Trophoblast cell (in vitro differentiated cells and primary cell): ENCODE results near the gene THBS2.

Experiments
- DNase-seq, 2 donors: peaks; one replicate each; pipeline ENCODE4 v3.0.0-alpha.2; 2016
- H2AFZ ChIP-seq: 2 replicates; pipeline ENCODE4 v1.6.1; 2013; ENCODE audit warnings: low read length, moderate library complexity, mild to moderate bottlenecking; ENCODE audit not compliant: insufficient read depth, poor library complexity
- H2AK5ac ChIP-seq: 2 replicates; pipeline ENCODE4 v1.6.1; 2013; ENCODE audit warnings: mild to moderate bottlenecking, low read length
- H2BK120ac ChIP-seq: 2 replicates; pipeline ENCODE4 v1.6.1; 2013; ENCODE audit warnings: low read length, mild to moderate bottlenecking, moderate library complexity; ENCODE audit not compliant: insufficient read depth, poor library complexity
- H2BK12ac ChIP-seq: 2 replicates; pipeline ENCODE4 v1.6.1; 2013; ENCODE audit warnings: mild to moderate bottlenecking, low read length, moderate library complexity
- H2BK5ac ChIP-seq: 2 replicates; pipeline ENCODE4 v1.6.1; 2013; ENCODE audit warnings: low read length, low read depth, moderate library complexity, mild to moderate bottlenecking; ENCODE audit not compliant: poor library complexity
- H3K14ac ChIP-seq: 2 replicates; pipeline ENCODE4 v1.6.1; 2013; ENCODE audit warnings: mild to moderate bottlenecking, low read length
- H3K18ac ChIP-seq: 2 replicates; pipeline ENCODE4 v1.6.1; 2013; ENCODE audit warnings: mild to moderate bottlenecking, low read length
- H3K23ac ChIP-seq: 2 replicates; pipeline ENCODE4 v1.6.1; 2013; ENCODE audit warnings: low read length
- H3K27ac ChIP-seq: 2 replicates; pipeline ENCODE4 v1.5.1; 2013; ENCODE audit warnings: low read depth, mild to moderate bottlenecking, inconsistent platforms, low read length, moderate library complexity
- H3K27me3 ChIP-seq: 2 replicates; pipeline ENCODE4 v1.6.1; 2013; ENCODE audit warnings: inconsistent platforms, mild to moderate bottlenecking, low read length, moderate library complexity; ENCODE audit not compliant: insufficient read depth
- H3K36me3 ChIP-seq, 2 experiments: 1 replicate in 1 of 2; 2 replicates in 1 of 2; pipeline ENCODE4 v1.6.1; 2013; ENCODE audit warnings: low read length in 2 of 2, mild to moderate bottlenecking in 2 of 2, moderate library complexity in 1 of 2; ENCODE audit not compliant: insufficient read depth in 2 of 2, control insufficient read depth in 1 of 2
- H3K4ac ChIP-seq: 2 replicates; pipeline ENCODE4 v1.6.1; 2013; ENCODE audit warnings: low read depth, mild to moderate bottlenecking, low read length, moderate library complexity
- H3K4me1 ChIP-seq, 2 experiments: 1 replicate in 1 of 2; 2 replicates in 1 of 2; pipeline ENCODE4 v1.6.1; 2013; ENCODE audit warnings: low read length in 2 of 2, mild to moderate bottlenecking in 2 of 2, moderate library complexity in 1 of 2; ENCODE audit not compliant: insufficient read depth in 2 of 2, control insufficient read depth in 1 of 2
- H3K4me2 ChIP-seq: 2 replicates; pipeline ENCODE4 v1.6.1; 2013; ENCODE audit warnings: inconsistent platforms, mild to moderate bottlenecking, low read length, moderate library complexity
- H3K4me3 ChIP-seq: 2 replicates; pipeline ENCODE4 v1.5.1; 2013; ENCODE audit warnings: mild to moderate bottlenecking, low read depth, low read length, inconsistent platforms
- H3K79me1 ChIP-seq: one replicate; pipeline ENCODE4 v1.6.1; 2013; ENCODE audit warnings: low read length
- H3K79me2 ChIP-seq: 2 replicates; pipeline ENCODE4 v1.6.1; 2013; ENCODE audit warnings: low read length, mild to moderate bottlenecking; ENCODE audit not compliant: control insufficient read depth, insufficient read depth, poor library complexity
- H3K9ac ChIP-seq: 2 replicates; pipeline ENCODE4 v1.6.1; 2013; ENCODE audit warnings: mild to moderate bottlenecking, low read length
- H3K9me3 ChIP-seq: 2 replicates; pipeline ENCODE4 v1.6.1; 2013; ENCODE audit warnings: low read depth, mild to moderate bottlenecking, control low read depth, inconsistent platforms, low read length; ENCODE audit not compliant: insufficient read depth
- H4K12ac ChIP-seq: 2 replicates; pipeline ENCODE4 v1.6.1; 2013; ENCODE audit warnings: low read depth, mild to moderate bottlenecking, low read length, moderate library complexity
- H4K8ac ChIP-seq: 2 replicates; pipeline ENCODE4 v1.6.1; 2013; ENCODE audit warnings: low read depth, mild to moderate bottlenecking, low read length, moderate library complexity
- H4K91ac ChIP-seq: one replicate; pipeline ENCODE4 v1.6.1; 2013; ENCODE audit warnings: low read depth, mild to moderate bottlenecking, low read length, moderate library complexity
- WGBS: extraction: QIAGEN DNeasy Blood & Tissue Kit; methylation state at CpG from one replicate; pipeline ENCODE4 v1.1.7; 2013; ENCODE audit warnings: missing lambda C conversion rate; ENCODE audit not compliant: insufficient read length, insufficient coverage; ENCODE audit errors: extremely low coverage; 5-methylcytosine and 5-hydroxymethylcytosine counted together

THBS2 gene

DNA sequence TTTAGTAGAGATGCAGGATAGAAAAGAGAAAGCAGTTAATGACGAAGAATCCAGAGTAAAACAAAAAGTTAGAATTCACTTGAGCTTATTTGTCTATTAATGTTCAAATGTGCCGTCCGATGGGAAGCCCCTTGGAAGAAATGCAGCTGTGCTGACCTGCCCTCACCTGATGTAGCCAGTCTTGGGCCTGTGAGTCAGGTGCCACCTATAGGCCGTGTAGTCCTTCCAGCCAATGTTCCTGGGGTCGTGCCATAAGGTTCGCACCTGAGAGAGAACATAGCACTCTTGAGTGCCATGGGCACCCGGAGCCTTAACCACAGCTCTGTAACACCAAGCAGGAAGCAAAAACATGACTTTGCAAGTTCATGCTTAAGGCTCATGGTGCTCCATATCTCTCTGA lies 32.4 kb downstream of the THBS2 start:
- Histone ChIP-seq H3K79me2 (no peaks in the 10 kb centered on the region), H3K23ac (no peak overlapping the region), H4K8ac (no peak overlapping the region), H2AFZ (no peak overlapping the region), H3K79me1 (no peaks in the 10 kb centered on the region), H2BK5ac (no peak overlapping the region), H3K27me3 (no peaks in the 10 kb centered on the region), H3K14ac (no peak overlapping the region), H4K91ac (no peak overlapping the region), H3K18ac (no peak overlapping the region), H3K27ac (no peak overlapping the region), H3K9me3 (peaks cover 13% of the 10 kb centered on the region), H4K12ac (no peak overlapping the region), H3K4me1 (no peaks in the 10 kb centered on the region), H3K9ac (no peak overlapping the region), H3K4ac (no peak overlapping the region), H2BK120ac (no peak overlapping the region), H3K36me3 (no peaks in the 10 kb centered on the region), H3K4me2 (no peak overlapping the region), H2AK5ac (no peak overlapping the region), H2BK12ac (no peak overlapping the region), H3K4me3 (no peak overlapping the region)
- DNase-seq, result no peak
- no CpG with 5 or more reads among the region's 7 CpGs for WGBS

DNA sequence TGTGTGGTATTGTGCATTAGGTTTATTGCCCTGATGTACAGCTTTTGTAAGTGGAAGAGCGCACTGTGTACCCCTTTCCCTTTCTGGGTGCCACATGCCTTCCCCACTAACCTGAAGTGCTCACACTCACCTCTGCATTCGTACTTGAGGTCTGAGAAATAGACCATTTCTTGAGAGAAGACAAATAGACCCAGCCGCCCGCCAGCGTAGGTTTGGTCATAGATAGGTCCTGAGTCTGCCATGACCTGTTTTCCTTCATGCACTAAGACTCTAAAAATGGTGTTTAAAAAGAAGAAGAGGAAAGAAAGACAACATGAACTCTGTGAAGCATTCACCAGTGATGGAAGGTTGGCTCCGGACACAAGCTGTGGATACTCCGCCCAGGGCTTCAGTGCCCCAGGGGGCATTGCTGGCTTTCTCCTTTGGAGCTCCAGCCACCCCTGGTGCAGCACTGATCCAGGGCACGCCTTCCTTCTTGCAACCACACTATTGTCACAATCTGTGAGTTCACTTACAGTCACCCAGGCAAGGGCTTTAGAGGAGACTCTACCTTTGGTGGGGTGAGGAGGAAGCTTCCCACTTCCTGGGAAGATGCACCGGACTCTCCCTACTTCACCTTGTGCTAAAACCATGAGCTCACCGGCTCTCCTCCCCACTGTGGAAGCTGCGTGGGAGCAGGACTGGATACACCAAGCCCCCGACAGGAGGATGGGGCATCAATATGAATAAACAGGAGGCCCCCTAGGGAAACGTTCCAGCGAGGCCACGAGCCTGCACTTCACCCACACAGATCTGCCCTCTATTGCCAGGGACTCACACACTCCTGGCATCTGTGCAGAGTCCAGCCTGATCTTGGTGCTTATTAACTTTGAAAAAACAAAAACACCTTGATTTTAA lies 33.3 kb downstream of the THBS2 start:
- no peak overlapping the region for H2BK120ac ChIP-seq

DNA sequence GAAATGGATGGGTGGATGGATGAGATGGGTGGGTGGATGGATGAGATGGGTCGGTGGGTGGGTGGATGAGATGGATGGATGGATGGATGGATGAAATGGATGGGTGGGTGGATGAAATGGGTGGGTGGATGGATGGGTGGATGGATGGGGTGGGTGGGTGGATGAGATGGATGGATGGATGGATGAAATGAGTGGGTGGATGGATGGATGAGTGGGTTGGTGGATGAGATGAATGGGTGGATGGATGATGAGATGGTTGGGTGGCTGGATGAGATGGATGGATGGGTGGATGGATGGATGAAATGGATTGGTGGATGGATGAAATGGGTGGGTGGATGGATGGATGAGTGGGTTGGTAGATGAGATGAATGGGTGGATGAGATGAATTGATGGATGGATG lies 35.7 kb downstream of the THBS2 start:
- Histone ChIP-seq H2AFZ (no peak overlapping the region), H3K79me1 (peaks cover 5% of the 10 kb centered on the region), H2BK5ac (no peak overlapping the region), H2BK12ac (no peak overlapping the region), H3K36me3 (no peaks in the 10 kb centered on the region), H3K4me2 (no peak overlapping the region), H2BK120ac (no peak overlapping the region), H4K91ac (no peak overlapping the region), H4K8ac (no peak overlapping the region), H3K4me1 (peaks cover 0 to 2% of the 10 kb centered on the region in 2 experiments), H3K4ac (no peak overlapping the region), H3K9me3 (peaks cover 9% of the 10 kb centered on the region), H3K23ac (no peak overlapping the region), H3K18ac (no peak overlapping the region), H4K12ac (no peak overlapping the region), H3K14ac (no peak overlapping the region), H3K27ac (no peak overlapping the region), H3K79me2 (peaks cover 2% of the 10 kb centered on the region), H2AK5ac (no peak overlapping the region), H3K27me3 (no peaks in the 10 kb centered on the region), H3K4me3 (no peak overlapping the region), H3K9ac (no peak overlapping the region)
- 100% methylated on average over 1 of the region's 1 CpG for WGBS
- no peak for DNase-seq

More for the DNA sequence above, 33.3 kb downstream of the THBS2 start:
- Histone ChIP-seq H3K23ac (no peak overlapping the region), H3K14ac (no peak overlapping the region), H3K4me1 (no peaks in the 10 kb centered on the region), H3K4me2 (no peak overlapping the region), H3K79me2 (no peaks in the 10 kb centered on the region), H2AK5ac (no peak overlapping the region), H3K4me3 (no peak overlapping the region), H3K4ac (no peak overlapping the region), H3K79me1 (no peaks in the 10 kb centered on the region), H3K36me3 (no peaks in the 10 kb centered on the region), H4K12ac (no peak overlapping the region), H2BK5ac (no peak overlapping the region), H3K9me3 (peaks cover 13% of the 10 kb centered on the region), H4K91ac (no peak overlapping the region), H3K18ac (no peak overlapping the region), H2AFZ (no peak overlapping the region), H3K9ac (no peak overlapping the region), H3K27me3 (no peaks in the 10 kb centered on the region), H2BK12ac (no peak overlapping the region), H4K8ac (no peak overlapping the region), H3K27ac (no peak overlapping the region)
- no CpG with 5 or more reads among the region's 15 CpGs for WGBS
- DNase-seq, result no peak

DNA sequence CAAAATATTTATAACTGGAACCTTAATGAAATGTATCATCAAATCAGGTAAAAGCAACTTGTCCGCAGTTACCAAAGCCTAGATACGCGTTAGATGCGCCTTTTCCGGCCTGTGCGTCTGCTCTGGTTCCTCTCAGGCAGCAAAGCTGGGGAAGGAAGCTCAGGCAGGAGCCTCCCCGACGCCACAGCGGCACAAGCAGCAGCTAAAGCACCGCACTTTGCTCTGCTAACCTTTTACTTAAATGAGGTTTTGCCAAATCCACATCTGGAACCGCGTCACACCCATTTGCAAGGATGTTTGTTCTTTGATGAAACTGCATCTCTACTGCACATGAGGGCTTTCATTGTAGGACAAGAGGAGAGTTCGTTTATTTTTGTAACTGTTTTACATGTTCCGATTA lies 36.8 kb downstream of the THBS2 start:
- peaks cover 5% of the 10 kb centered on the region for H3K9me3 ChIP-seq
- no peak overlapping the region for H3K4ac ChIP-seq
- peaks cover 2% of the 10 kb centered on the region for H3K79me2 ChIP-seq
- H3K18ac ChIP-seq, result no peak overlapping the region
- peaks cover 0 to 2% of the 10 kb centered on the region in 2 experiments for H3K4me1 ChIP-seq
- no peak overlapping the region for H4K8ac ChIP-seq
- no peak overlapping the region for H4K12ac ChIP-seq
- no peaks in the 10 kb centered on the region for H3K36me3 ChIP-seq
- H3K9ac ChIP-seq, result no peak overlapping the region
- H2BK5ac ChIP-seq, result no peak overlapping the region
- no CpG with 5 or more reads among the region's 14 CpGs for WGBS
- H3K14ac ChIP-seq, result no peak overlapping the region
- H3K4me2 ChIP-seq, result no peak overlapping the region
- no peak overlapping the region for H3K4me3 ChIP-seq
- H2AFZ ChIP-seq, result no peak overlapping the region
- no peak overlapping the region for H2AK5ac ChIP-seq
- peaks cover 5% of the 10 kb centered on the region for H3K79me1 ChIP-seq
- no peaks in the 10 kb centered on the region for H3K27me3 ChIP-seq
- H2BK120ac ChIP-seq, result no peak overlapping the region
- DNase-seq, result no peak
- H2BK12ac ChIP-seq, result no peak overlapping the region
- no peak overlapping the region for H3K23ac ChIP-seq
- H3K27ac ChIP-seq, result no peak overlapping the region
- H4K91ac ChIP-seq, result no peak overlapping the region
